Fibroblast of the conjunctiva (primary cell): Measurements from ENCODE around the gene RYR3.

Experiments
- DNase-seq: peaks from one replicate; pipeline ENCODE4 v3.0.0-alpha.2; 2010; ENCODE audit warnings: low read depth

Gene RYR3

GRCh38 chr15:33310481-33311311 lies at the start of gene RYR3:
Gene RYR3 (plus strand): TSS chr15:33310967. CDS start chr15:33311046, 79 bp downstream.
- no peak for DNase-seq

GRCh38 chr15:33262306-33262705 lies 48.5 kb upstream of the RYR3 start:
- DNase-seq = no peak

DNA sequence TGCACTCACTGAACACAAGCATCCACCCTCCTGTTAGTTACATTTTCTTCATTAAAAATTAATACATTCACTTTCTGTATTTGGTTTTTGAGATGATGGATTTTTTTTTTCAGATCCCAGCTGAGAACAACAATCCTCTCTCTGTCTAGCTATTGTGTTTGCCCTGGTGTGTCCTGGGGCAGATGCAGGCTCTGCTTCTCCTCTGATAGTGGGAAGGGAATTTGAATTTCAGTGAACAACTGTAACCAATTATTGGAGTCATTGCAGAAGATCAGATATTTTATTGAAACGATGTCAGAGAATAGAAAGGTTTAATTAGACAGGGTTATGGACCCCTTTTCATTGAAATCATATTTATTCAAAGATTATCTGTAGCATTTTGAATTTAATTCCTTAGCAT lies 33.1 kb upstream of the RYR3 start:
- DNase-seq = no peak

DNA sequence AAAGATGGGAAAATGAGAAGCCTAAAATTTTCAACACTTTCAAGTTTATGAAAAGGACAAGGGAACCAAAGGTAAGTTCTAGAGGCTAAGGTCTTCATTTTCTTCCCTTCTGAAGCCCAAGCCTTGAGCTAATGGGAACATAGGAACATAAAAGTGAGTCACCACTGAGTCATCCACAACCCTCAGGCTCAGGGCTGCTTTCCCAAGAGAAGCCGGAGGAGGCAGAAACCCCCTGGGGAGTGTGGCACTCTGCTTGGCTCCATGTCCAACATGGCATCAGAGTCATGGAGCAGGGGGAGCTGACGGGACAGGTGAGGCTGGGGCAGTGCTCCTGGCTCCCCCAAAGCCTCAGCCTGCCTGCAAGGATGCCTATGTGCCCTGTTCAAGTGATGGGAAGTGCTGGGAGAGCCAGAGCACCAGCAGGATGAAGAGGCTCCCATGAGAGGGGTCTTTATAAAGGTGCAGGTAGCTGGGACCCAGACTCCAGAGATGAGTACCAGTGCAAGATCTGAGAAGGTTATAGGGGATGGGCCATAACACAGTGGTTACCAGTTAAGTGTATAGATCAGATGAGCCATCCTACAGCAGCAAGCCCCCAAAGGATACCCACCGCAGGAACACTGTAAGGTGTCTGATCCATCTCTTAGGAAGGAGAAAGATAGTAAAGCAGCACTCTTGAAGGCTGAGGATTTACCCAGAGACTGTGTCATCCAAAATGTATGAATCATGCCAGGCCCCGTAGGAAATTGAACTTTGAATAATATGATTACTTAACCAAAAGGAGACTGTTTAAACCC lies 31.8 kb upstream of the RYR3 start:
- DNase-seq = peak; percentile 49

DNA sequence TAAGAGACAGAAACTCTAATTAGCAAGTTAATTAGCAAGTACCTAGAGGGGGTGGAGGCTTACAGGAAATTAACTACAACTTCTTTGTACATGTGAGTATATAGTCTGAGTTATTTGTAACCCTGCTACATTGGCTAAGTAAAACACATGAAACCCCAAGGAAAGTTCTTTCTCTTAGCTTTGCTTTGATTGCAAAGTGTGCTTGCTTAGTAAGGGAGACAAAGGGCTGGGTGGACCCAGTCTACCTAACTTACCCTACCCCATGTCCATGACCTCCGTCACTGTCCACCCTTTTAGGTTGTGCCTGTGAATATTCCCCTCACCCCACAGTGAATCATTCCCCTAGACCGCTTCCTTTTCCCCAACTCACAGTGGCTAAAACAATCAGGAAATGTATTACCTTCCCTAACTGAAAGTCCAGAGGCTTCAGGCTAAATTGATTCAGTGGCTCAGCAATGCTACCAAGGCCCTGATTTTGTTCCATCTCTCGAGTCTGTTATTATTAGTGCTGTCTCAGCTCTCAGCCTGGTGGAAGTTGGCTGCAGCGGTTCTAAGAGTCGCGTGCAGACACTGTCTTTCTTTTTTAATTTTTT lies 31.1 kb upstream of the RYR3 start:
- DNase-seq = no peak

DNA sequence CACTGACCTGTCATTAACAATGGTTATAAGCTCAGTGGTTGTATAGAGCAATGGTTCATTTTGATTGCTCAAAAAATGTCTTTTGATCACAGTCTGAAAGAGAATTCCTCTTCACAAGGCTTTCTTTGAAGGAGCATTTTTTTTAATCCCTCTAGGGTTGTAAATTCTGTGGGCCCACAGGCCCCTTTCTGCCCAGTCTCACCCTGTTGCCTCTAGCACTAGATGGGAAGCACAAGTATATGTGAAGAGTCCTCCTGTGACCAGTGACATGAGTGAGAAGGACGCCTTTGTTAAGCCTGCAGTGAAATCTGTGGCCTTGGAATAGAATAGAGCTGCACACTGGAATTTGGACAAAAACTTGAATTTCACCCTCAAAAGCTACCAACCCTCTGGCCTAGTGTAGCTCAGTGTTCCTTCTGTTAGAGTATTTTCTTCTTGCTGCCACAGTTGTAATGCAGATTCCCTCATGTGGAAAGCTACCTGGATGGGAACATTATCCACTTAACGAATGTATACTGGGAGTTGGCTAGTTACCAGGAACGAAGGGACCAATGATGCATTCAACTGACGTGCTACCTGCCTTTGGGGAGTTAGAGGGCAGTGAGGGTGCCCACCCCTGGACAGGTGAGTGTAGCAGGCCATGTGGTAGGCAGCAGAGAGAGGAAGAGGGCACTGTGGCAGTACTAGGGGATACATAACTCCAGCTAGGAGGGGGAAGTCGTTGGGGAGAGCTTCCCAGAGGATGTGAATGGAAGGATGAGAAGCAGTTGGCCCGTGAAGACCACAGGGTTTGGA lies 28.3 kb upstream of the RYR3 start:
- no peak for DNase-seq

DNA sequence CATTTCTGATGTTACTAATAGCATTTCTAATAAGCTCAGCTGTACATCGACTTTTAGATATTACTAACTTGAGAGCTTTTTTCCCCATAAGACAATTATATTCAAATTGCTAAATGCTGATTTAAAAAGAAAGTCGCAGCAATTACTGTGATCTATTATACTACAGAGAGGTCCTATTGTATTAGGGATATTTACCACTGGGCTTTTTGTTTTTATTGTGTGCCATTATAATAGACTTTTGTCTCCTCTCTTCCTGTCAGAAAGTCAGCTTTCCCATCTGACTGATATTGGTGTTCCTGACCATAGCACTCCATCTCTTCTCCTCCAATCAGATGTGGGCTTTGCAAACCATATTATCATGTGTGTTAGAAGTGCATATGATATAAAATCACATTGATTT lies 27.2 kb upstream of the RYR3 start:
- DNase-seq = no peak

GRCh38 chr15:33284336-33284735 lies 26.4 kb upstream of the RYR3 start:
- DNase-seq = no peak

DNA sequence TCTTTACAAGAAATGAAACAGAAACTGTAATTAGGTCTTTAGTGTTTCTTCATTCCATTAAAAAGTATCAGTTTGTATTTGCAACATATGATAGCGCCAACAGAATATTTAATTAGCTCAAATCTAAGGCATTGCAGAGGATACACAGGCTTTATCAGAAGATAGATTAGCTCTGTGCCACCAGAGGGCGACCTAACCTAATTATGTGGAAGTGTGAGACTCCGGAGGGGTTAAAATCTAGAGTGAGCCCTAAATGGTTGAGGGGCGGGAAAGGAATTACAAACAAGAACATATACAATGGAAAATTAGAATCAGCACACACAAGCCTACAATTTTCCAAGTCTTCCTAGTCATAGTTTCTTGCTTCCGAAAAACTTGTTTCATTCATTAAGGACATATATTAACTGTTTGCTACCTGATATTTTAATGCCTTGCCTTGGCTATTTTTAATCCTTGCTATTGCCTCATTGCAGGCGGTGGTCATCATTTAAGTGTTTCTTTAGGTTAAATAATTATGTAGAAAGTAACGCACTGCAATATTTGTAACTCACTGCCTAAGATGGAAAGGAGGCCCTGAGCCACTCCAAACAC lies 18.0 kb upstream of the RYR3 start:
- DNase-seq = peak; percentile 42

GRCh38 chr15:33293713-33294334 lies 16.9 kb upstream of the RYR3 start:
- DNase-seq = no peak

DNA sequence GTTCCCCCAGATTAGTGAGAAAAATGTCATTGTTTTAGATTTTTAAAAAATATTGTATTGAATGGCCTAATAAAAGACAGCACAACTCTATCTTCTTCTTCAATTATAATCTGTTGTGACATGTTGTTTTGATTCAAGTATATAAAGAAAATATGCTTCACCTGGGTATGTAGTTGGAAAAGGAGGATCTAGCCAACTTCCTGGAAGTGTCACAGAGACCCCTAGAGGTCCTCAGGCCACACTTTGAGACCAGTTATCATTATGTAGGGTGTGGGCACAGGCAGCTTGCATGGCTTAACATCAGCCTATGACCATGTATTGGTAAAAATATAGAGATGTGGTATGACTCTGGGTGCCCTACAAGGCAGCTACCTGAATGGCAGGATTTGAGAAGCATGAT lies 14.7 kb upstream of the RYR3 start:
- DNase-seq = no peak

- DNase-seq = no peak
These were observed 13.9 kb upstream of the RYR3 start for GRCh38 chr15:33296856-33297255.

DNA sequence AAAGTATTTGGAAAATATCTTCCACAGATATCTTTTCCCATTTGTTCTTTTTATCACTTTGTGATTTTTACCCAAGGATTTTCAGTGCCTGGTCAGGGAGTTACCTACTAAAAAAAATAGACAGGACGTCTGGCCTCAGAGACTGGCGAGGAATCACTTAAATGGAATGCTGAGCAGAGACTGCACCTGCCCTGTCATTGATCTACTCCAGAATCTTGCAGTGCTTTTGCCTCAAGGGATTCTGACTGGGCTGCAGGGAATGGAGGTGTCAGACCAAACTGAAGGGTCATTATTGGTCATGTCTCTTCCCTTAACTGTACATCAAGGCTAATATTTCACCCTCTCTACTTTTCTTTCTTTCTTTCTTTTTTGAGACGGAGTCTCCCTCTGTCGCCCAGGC lies 12.1 kb upstream of the RYR3 start:
- no peak for DNase-seq

DNA sequence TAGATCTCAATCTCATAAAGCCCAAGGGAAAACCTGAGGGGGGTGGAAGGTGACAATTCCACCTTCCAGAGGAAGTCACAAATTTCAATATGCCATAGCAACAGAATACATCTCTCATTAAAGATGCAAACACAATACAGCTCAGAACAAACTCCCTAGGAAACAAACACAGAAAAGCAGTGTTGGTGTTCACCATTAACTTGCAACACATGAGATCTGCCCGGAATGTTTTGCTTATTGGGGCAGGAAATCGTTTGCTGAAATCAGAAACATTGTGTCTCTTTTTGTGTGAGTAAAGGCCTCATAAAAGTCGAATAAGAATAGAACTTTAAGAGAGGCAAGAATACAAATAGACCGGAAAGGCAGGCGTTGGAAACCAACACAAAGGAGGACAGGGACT lies 5.8 kb upstream of the RYR3 start:
- DNase-seq = no peak

- DNase-seq = no peak
These were observed 1.0 kb upstream of the RYR3 start for GRCh38 chr15:33309602-33310276.

DNA sequence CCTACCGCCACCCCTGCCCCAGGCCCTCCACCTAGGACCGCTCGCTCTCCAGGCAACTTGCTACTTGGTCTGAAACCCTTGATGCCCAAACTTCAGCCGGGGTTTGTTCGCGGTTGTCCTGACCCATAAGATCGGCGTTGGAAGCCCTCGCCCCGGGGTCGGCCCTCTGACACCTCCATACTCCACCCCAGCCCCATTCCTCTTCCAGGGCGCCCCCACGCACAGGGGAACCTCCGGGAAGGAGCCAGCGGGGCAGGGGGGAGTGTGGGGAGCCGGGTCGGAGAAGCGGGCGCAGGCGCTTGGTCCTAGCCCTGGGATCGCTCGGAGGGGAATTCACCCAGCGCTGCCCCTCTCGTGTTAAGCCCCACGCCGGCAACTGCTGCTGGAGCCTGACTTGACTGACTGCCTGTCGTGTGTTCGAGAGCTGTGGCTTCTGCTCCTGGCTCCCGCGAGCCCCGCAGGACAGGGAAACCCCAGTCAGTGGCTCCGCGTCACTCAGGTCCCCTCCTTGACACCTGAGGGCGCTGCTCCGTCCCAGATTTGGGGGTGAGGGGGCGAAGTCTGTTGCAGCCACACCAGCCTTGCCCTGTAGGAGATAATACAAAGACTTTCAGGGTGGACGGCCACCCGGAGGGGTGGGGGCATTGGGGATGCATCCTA lies 675 bp downstream of the RYR3 start:
- DNase-seq = no peak

GRCh38 chr15:33313491-33313890 lies 2.7 kb downstream of the RYR3 start:
- DNase-seq = no peak

DNA sequence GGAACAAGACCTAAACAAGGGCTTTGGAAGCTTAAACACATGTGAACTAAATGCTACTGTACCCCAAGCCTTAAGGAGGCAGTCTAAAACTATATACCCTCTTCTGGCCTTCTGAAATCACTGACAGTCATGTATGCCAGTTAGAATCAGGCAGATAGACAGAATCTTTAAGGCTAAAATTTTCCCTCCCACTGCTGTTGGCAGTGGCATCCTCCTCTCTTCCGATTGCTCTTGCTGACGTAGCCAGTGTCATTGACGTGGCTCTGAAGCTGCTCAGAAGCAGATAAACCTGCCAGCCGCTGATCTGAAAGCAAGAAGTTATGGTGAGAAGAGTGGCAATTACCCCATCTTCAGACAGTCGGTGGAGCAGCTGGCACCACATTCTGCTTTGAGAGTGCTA lies 3.3 kb downstream of the RYR3 start:
- no peak for DNase-seq

DNA sequence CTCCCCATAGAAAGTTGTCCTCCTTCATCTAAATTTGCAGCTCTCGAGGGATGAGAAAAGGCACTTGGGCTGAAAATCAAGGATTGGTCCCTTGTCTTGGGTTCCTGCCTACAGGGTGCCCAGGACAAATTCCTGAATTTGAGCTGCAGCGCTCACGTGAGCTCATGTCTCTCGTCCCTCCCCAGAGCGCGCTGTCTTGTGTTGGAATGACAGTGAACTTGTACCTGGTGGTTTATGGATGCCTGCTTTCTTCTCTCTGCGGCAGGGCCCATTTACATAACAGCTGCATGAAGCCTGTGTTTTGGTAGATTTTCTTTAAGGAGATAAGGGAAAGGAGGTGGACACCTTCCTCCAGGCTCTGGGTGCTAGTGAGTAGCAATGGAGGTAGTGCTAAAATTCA lies 4.3 kb downstream of the RYR3 start:
- DNase-seq = no peak

DNA sequence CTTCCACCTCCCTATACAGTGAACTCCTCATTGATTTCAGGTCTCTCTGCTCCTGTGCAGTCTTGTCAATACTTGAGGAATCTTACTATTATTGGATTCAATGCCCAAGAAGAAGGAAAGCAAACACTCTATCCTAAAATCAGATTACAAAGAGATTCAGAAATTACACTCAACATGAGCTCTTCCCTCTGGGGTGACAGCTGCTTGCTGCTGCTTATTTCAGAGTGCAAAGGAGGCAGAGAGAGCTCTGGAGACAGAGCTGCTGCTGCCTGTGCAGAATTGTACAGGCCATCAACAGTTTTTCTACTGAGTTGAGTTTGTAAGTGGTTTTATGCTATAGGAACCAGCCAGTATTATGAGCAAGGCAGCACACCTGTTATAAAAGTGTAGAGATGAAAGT lies 7.1 kb downstream of the RYR3 start:
- no peak for DNase-seq
